ENCODE results near the gene GPR84.

- no peak for TF ChIP-seq POLR2A (IDR thresholded peaks at IDR 0.05; ENCODE audit: low read depth, low read length)
- no peak for TF ChIP-seq CTCF (IDR thresholded peaks at IDR 0.05 in 2 of 3, conservative IDR thresholded peaks at IDR 0.05 in 1 of 3; ENCODE audit: control insufficient read depth in 2 of 3, extremely low read depth in 1 of 3, insufficient read depth in 1 of 3, low read depth in 3 of 3, low read length in 3 of 3)
- TF ChIP-seq POLR2AphosphoS5 (IDR thresholded peaks at IDR 0.05; ENCODE audit: low read length): no peak
Measured at GRCh38 chr12:54350743-54351142, 13.5 kb downstream of the GPR84 start.

Data from GM12878 (cell line).